HepG2 (cell line): ENCODE measurements around the gene CD2AP.

Experiments
- CENPT ChIP-seq: sonication (generic); formaldehyde crosslinking; IDR thresholded peaks from 2 replicates; pipeline ENCODE4 v1.8.0; 2022; ENCODE audit warnings: low read depth, mild to moderate bottlenecking, moderate library complexity, missing genetic modification reagents
- CREM ChIP-seq, 2 experiments: sonication (generic) in 1 of 2; formaldehyde crosslinking in 1 of 2; IDR thresholded peaks; 2 replicates each; pipeline versions ENCODE4 v1.4.0 to v1.6.1; 2016 to 2020; ENCODE audit warnings: antibody characterized with exemption in 1 of 2, mild to moderate bottlenecking in 1 of 2, missing genetic modification reagents in 1 of 2
- FOSL2 ChIP-seq: sonication (generic); formaldehyde crosslinking; IDR thresholded peaks from 2 replicates; pipeline ENCODE4 v1.4.0; 2020; ENCODE audit warnings: missing genetic modification reagents
- HNRNPK ChIP-seq: fragments of 200-400 bp; formaldehyde crosslinking; IDR thresholded peaks from 2 replicates; pipeline ENCODE4 v1.6.1; 2018; ENCODE audit warnings: low read length, low read depth, moderate library complexity, mild to moderate bottlenecking; ENCODE audit not compliant: poor library complexity, severe bottlenecking
- POLR2AphosphoS5 ChIP-seq: IDR thresholded peaks from 2 replicates; pipeline ENCODE4 v1.6.1; 2012; ENCODE audit warnings: low read depth, low read length
- RNF2 ChIP-seq: fragments of 450-650 bp; conservative IDR thresholded peaks from 2 replicates; pipeline ENCODE4 v1.6.1; 2016; ENCODE audit warnings: low read depth
- TBX2 ChIP-seq: sonication (generic); formaldehyde crosslinking; IDR thresholded peaks from 2 replicates; pipeline ENCODE4 v1.5.0; 2020; ENCODE audit warnings: missing genetic modification reagents, mild to moderate bottlenecking, borderline replicate concordance
- TF ChIP-seq, protein P1 (sequence below): sonication (generic); formaldehyde crosslinking; IDR thresholded peaks from 2 replicates; pipeline ENCODE4 v1.5.0; 2020; ENCODE audit warnings: mild to moderate bottlenecking, missing genetic modification reagents, moderate library complexity
- TF ChIP-seq, protein P2 (sequence below): sonication (generic); formaldehyde crosslinking; IDR thresholded peaks from 2 replicates; pipeline ENCODE4 v1.5.1; 2020; ENCODE audit warnings: mild to moderate bottlenecking, missing genetic modification reagents

DNA sequence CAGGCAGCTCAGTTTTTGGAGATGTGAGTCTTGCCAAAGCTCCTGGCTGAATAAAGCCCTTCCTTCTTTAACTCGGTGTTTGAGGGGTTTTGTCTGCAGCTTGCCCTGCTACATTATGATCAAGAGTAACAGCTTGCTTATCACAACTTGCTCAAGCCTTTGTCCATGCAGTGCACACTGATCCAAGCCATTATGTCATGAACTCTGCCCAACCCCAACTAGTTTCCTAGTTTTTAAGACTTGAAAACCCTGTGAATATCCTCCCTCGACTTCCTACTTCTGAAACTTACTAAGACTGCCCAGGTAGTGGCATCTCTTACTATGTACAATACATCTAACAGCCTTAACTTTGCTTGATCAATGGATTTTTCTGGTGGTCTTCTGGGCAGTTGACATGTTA, 170.4 kb downstream of the CD2AP start:
- TF ChIP-seq CREM (IDR thresholded peaks at IDR 0.05) (no peak), CREM (CRISPR knock-in tag; IDR thresholded peaks at IDR 0.05) (no peak), POLR2AphosphoS5 (no peak), TBX2 (CRISPR knock-in tag) (no peak), RNF2 (no peak), HNRNPK (no peak), CENPT (CRISPR knock-in tag) (no peak), FOSL2 (no peak)
- TF ChIP-seq, protein P1, sequence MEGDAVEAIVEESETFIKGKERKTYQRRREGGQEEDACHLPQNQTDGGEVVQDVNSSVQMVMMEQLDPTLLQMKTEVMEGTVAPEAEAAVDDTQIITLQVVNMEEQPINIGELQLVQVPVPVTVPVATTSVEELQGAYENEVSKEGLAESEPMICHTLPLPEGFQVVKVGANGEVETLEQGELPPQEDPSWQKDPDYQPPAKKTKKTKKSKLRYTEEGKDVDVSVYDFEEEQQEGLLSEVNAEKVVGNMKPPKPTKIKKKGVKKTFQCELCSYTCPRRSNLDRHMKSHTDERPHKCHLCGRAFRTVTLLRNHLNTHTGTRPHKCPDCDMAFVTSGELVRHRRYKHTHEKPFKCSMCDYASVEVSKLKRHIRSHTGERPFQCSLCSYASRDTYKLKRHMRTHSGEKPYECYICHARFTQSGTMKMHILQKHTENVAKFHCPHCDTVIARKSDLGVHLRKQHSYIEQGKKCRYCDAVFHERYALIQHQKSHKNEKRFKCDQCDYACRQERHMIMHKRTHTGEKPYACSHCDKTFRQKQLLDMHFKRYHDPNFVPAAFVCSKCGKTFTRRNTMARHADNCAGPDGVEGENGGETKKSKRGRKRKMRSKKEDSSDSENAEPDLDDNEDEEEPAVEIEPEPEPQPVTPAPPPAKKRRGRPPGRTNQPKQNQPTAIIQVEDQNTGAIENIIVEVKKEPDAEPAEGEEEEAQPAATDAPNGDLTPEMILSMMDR = no peak
- TF ChIP-seq, protein P2, sequence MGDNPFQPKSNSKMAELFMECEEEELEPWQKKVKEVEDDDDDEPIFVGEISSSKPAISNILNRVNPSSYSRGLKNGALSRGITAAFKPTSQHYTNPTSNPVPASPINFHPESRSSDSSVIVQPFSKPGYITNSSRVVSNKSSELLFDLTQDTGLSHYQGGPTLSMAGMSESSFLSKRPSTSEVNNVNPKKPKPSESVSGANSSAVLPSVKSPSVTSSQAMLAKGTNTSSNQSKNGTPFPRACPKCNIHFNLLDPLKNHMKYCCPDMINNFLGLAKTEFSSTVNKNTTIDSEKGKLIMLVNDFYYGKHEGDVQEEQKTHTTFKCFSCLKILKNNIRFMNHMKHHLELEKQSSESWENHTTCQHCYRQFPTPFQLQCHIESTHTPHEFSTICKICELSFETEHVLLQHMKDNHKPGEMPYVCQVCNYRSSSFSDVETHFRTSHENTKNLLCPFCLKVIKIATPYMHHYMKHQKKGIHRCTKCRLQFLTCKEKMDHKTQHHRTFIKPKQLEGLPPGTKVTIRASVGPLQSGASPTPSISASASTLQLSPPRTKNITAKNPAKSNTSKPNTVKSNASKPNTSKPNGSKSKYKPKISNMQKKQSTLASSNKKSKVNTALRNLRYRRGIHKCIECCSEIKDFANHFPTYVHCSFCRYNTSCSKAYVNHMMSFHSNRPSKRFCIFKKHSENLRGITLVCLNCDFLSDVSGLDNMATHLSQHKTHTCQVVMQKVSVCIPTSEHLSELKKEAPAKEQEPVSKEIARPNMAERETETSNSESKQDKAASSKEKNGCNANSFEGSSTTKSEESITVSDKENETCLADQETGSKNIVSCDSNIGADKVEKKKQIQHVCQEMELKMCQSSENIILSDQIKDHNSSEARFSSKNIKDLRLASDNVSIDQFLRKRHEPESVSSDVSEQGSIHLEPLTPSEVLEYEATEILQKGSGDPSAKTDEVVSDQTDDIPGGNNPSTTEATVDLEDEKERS (CRISPR knock-in tag) = no peak
